Stimulated activated CD4-positive, alpha-beta T cell treated with anti-CD3 and anti-CD28 coated beads, Interleukin-12 subunit alpha, Interleukin-12 subunit beta, amount 100 ng/mL, for 4 hours (primary cell): ENCODE measurements around the gene SAFB.

ENCODE experiments used
- DNase-seq: peaks from one replicate; pipeline ENCODE4 v3.0.0-alpha.2; 2020

SAFB gene

DNA sequence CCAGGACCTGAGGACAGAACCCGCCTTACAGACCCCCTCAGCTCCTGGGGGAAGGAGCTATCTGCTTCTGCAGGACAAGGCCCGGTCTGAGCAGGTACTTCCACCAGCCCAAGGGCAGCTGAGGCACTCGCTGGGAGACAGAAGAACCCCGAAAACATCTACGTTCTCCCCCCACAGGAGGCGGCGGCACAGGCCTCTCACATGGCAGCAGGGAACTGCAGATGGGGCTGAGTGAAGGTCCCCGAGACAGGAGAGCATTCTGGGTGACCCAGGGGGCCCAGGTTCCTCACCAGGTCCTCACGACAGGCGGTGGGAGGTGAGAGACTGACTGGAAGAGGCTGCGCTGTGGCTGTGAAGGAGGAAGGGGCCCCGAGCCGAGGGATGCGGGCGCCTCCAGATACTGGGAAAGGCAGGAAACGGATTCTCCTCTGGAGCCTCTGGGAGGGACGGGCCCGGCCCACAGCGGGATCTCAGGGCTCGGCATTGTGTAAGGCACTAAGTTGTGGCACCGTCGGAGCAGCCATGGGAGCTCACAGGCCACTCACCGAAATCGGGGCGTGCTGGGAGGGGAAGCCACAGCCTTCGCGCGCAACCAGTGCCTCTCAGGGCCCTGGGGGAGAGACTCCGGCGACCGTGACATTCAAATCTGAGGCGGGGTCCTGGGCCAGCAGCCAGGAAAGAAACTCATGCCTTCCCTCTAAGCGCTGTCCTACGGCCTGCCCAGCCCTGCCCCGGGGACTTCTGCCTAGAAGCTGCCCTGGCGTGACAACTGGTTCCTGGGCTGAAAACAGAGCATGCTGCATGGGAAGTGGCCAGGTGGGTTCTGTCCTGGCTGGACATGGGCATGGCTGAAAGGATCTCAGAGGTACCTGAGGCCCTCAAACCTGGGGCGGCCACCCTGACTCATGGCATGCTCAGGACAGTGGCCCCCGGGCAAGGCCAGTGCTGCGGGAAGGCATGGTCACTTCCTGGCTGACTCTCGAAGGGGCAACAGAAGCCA, 81.2 kb downstream of the SAFB start:
- DNase-seq, result no peak

DNA sequence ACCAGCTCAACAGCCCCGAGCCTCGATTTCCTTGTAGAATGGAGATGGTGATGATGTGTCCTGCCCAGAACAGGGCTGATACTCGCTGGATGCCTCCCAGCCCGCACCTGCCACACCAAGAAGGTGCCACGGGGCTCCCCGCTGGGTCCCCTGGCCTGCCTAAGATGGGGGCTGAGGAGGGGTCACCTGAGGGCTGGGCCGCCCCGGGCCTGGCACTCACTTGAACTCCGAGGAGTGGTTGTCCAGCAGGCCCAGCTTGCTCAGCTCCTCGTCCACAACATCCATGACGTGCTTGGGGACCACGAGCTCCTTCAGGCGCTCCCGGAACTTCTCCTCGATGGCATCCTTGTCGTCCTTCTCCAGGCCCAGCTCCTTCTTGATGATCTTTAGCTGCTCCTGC, 82.7 kb downstream of the SAFB start:
- no peak for DNase-seq

DNA sequence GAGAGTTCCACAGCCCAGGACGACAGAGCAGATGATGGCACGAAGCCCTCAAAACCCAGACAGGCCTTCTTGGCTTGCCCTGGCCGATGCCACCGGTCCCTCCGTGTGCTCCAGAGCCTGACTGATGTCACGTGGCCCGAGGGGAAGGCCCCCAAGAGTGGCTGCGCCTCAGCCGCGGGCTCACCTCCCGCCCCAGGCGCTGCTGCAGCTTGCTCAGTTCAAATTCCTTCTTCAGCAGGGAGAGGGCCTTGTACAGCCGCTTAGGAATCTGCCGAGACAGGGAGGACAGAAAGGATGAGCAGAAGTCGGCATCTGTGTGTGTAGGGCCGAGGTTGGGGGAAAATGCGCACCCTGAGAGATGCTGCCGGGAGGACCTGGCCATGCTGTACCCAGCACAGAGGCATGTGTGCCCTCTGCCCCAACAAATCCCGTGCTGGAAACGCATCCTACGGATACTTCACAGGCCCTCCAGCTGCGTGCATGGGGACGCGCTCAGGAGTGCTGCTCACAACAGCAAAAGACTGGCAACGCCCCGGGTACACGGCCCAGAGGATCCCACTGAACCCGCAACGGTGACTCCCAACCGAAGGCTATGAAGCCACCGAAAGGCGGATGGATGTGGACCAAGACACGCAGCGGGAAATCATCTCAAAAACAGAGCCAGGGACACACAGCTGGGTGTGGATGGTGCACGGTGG, 84.1 kb downstream of the SAFB start:
- no peak for DNase-seq

DNA sequence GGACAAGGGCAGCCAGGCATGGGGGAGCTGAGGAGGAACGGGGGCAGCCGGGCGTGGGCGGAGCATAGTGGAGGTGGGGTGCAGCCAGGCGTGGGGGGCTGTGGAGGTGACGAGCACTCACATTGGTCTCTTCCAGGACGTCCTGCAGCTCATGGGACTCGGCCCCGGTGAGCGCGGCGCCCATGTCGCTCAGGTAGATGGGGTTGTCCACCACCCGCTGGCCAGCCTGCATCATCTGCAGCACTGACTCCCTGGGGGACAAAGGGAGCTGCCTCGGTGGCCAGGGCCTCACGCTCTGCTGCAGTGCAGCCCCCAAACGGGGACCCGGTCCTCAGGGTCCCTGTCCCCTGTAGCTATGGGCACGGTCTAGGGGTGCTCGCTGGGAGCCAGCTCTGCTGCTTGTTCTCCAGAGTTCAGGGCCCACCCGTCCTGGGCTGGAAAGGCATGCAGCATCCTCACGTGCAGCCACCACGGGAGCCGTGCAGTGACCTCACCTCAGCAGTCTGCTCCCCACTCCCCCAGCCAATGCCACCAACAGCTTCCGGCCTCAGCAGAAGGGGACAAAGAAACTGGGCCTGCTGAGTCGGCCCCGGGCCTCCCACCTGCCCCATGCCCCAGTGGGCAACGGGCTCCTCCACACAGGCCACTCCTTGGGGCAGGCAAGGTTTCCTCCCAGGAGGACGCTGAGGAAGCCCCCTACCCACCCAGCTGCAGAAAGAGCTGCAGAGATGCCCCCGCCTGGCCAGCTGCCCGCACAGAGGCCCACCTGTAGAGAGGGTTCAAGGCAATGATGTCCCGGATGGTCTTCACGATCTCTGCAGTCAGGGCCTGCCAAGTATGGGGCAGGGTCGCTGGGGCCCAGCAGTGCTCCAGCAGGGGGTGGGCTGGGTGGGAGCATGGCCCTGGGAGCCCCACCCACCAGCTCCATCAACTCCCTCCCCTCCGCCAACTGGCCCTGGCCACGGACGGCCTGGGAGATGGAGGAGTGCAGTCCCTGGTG, 85.0 kb downstream of the SAFB start:
- no peak for DNase-seq

DNA sequence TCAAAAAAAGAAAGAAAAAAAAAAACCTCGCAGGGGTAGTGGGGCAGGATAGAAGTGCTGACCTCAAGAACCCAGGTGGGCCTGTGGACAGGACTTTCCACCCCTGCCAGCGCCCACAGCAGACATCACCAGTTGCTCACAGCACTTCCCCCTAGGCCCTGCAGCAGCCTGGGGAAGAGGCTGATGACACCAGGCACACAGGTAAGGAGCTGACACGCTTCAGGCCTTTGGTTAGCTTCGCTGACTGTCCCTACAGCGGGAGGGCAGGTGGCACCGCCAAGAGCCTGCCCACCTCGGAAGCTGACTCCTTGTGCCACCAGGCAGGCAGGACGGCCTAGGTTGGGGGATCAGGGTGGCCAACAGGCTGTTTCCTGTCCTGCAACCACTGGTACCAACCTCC, 88.1 kb downstream of the SAFB start:
- DNase-seq, result no peak

DNA sequence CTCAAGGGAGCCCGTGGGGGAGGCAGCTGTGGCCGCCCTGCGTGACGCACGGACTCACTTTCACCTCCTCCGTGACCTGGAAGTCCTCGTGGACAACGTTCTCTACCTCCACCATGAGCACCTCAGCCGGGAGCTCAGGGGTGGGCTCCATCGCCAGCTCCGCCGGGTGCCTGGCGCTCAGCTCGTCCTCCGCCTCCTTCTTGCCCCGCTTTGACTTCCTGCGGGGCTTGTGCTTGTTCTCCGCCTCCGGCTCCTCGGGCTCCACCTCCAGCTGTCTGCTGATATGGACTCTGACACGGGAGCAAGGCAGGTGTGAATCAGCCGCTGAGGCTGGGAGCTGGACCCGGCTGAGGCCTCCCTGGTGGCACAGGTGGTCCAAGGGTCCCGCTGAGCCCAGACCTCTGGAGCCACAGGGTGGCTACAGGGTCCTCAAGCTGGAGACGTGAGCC, 88.9 kb downstream of the SAFB start:
- no peak for DNase-seq

DNA sequence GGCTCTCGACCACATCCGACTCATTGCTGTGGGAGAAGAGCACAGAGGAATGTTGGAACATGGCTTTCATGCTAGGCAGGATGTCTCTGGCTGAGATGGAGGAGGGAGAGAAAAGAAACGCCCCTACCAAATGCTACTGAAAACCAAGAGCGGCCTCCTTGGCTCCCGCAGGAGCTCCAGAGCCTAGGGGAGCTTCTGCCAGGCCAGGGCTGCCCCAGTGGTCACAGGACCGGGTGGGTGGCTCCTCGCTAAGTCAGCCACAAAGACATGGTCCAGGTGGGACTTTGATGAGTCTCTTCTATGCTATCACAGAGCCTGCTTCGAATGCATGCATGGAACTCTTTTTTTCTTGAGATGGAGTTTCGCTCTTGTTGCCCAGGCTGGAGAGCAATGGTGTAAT, 90.3 kb downstream of the SAFB start:
- no peak for DNase-seq

DNA sequence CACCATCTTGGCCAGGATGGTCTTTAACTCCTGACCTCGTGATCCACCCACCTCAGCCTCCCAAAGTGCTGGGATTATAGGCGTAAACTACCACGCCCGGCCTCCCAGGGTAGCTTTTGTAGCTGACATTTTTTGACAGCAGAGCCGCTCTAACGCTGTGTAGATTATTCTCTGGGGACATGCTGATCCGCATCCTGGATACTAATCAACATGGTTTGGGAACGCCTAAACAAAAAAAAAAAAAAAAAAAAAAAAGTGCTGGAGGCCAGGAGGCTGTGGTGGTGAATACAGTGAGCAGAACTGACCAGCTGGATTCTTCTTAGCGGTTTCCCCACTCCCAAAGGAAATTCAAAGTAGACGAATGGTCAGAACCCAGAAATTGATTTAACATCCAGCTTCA, 91.9 kb downstream of the SAFB start:
- DNase-seq, result no peak

DNA sequence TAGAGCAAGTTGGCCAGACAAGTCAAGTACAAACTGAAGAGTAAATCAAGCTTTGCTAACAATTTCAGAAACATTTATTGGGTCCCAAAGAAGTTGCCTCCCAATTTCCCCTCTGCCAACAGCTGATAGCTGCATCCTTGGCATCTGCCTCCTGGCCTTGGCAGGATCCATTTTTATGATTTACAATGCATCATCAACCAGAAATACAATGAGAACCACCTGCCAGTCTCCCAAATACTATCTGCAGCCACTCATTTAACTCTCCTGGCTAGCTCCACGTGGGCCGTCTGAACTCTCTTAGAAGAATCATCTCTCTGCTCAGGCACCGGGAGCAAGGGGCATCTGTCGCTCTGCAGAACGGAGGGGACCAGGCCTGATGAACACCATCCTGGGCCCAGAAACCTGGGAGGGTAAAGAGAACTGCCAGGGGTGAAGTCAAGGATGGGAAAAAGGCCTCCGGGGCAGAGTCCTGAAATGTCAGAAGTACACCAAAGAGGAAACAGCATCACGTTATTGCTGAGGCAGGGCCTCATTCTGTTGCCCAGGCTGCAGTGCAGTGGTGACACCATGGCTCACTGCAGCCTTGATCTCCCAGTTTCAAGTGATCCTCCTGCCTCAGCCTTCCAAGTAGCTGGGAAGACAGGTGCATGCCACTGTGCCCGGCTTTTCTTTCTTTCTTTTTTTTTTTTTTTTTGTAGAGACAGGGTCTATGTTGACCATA, 94.5 kb downstream of the SAFB start:
- no peak for DNase-seq
